SH-SY5Y (cell line): ENCODE measurements around the gene AIP.

Source experiments
- GATA2 ChIP-seq: IDR thresholded peaks from 2 replicates; pipeline ENCODE4 v1.6.1; 2011; ENCODE audit warnings: mild to moderate bottlenecking, low read depth, low read length
- GATA3 ChIP-seq: IDR thresholded peaks from 2 replicates; pipeline ENCODE4 v1.6.1; 2011; ENCODE audit warnings: low read depth, mild to moderate bottlenecking, low read length, moderate library complexity

Gene AIP

DNA sequence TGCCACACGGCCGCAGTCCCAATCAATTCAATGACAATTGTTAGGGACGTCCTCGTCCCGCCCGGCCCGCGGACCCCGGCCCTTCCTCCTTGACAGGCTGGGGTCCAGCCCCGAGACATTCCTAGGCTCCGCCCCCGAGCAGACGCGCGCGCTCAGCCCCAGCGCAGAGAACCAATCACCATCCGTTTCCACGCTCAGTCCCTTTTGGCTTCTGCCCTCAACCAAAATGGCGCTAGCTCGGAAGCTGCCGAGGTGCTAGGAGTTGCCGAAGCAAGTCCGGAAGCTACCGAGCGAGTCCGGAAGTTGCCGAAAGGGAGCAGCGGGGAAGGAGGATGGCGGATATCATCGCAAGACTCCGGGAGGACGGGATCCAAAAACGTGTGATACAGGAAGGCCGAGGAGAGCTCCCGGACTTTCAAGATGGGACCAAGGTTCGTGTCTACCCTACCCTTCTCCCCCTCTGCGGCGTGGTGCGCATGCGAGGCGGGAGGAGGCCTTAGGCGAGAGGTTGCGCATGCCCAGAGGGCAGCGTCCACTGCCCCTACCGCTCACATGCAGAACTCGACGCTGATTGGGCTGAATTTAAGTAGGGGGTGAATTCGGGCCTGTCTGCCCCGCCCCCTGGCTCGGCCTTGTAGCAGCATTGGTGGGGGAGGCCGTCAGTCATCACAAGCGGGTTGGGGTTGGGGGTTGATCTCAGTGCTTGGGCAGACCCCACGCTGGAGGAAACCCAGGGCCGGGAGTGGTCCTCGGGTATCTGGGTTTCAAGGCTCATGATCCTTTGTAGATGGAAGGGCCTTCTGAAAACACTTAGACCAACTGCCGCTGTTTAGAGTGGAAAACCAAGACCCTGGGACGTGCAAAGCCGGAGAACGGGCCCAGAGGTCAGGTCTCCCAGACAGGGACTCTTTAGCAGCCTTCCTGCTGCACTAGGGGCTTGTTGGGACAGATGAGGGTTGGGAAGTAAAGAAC, at the start of gene AIP:
Gene AIP (plus strand): TSS at position 200 of the 972 bp plus-strand sequence. CDS start 133 bp downstream, at position 333.
- TF ChIP-seq GATA3 (no peak), GATA2 (no peak)

GRCh38 chr11:67433536-67434394, 49.1 kb upstream of the AIP start:
- TF ChIP-seq GATA2 (no peak), GATA3 (no peak)

GRCh38 chr11:67434395-67434881, 48.4 kb upstream of the AIP start:
- TF ChIP-seq GATA2, result no peak
- TF ChIP-seq GATA3, result no peak

DNA sequence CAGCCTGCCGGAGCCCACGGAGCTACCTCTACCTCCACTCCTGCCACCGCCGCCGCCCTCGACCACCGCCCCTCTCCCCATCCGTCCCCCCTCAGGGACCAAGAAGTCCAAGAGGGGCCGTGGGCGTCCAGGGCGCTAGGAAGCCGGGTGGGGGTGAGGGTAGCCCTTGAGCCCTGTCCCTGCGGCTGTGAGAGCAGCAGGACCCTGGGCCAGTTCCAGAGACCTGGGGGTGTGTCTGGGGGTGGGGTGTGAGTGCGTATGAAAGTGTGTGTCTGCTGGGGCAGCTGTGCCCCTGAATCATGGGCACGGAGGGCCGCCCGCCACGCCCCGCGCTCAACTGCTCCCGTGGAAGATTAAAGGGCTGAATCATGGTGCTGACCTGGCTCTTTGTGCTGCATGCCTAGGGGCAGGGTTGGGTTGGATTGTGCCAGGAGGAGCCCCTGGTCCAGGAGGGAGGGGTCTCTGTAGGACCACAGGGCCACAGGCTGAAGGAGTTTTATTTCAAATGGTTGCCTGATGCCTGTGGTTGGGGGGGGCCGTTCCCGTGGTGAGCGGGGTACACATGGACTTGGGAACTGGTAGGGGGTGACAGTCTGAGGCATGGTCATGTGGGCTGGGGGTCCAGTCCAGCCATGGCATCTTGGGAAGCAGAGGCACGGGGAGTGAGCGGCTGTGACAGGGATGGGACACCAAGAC, 47.6 kb upstream of the AIP start:
- no peak for TF ChIP-seq GATA3

- TF ChIP-seq GATA2, result no peak
- no peak for TF ChIP-seq GATA3
Observed at GRCh38 chr11:67435727-67436458, 46.9 kb upstream of the AIP start.

DNA sequence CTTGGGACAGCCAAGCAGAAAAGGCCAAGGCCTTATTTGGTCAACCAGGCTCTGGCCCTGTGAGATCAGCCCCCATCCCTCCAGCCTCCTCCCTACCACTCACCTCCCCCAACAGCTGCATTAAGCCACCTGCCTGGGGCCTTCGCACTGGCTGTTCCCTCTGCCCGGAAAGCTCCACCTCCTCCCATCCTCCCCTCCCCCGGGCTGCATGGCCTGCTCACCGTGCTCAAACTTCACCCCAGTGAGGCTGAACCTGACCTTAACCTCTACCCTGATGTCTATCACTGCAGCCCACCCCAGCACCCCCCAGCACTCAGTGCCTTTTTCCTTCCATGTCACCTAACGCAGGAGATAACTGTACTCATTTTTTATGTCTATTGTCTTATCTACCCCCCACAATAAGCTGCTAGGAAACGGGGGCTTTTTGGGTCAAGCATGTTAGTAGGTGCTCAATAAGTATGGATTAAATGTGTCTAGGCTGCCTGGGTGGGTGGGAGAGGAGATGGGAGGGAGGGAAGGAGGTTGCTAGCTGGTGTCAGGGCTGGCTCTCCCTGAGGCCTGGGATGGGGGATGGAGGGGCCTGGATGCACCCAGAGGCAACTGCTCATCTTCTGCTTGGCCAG, 46.3 kb upstream of the AIP start:
- TF ChIP-seq GATA2, result no peak
- no peak for TF ChIP-seq GATA3

DNA sequence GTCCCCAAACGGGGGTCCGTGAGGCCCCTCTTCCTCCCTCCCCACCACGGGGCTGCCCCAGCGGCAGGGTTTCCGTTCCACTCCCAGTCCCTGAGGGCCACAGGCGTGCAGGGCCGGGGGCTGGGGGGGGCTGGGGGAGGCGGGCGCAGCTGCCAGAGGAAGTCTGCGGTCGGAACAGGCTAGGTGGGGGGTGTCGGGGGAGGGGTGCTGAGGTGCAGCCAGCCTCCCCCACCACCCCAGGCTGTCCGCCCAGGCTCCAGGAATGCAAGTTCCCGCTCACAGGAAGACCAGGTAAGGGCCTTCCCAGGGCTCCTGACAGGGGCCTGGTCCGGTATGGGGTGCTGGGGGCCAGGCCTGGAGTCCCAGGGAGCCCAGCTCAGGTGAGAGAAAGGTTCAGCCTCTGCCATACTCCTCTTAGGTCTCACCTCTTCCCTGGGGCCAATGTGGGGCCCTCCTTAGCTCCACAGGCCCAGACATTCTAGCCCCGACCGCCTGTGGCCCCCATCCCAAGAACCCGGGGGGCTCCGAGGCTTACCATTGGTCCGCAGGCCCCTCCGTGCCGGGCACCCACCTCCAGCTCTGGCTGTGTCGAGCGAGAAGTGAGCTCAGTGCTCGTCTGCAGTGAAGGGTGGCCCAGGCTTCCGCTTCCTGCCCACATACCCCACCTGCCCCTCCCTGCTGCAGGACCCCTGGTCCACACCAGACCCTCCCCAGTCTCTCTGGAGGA, 45.6 kb upstream of the AIP start, which contains the start of gene PTPRCAP:
Gene PTPRCAP (minus strand): TSS at position 601 of the 727 bp plus-strand sequence. CDS start 63 bp downstream, at position 538.
- TF ChIP-seq GATA3 (no peak), GATA2 (no peak)

- TF ChIP-seq GATA2 (no peak), GATA3 (no peak)
Observed at GRCh38 chr11:67437809-67438157, 45.0 kb upstream of the AIP start.

- no peak for TF ChIP-seq GATA2
- no peak for TF ChIP-seq GATA3
Observed at GRCh38 chr11:67438158-67438902, 44.5 kb upstream of the AIP start.

DNA sequence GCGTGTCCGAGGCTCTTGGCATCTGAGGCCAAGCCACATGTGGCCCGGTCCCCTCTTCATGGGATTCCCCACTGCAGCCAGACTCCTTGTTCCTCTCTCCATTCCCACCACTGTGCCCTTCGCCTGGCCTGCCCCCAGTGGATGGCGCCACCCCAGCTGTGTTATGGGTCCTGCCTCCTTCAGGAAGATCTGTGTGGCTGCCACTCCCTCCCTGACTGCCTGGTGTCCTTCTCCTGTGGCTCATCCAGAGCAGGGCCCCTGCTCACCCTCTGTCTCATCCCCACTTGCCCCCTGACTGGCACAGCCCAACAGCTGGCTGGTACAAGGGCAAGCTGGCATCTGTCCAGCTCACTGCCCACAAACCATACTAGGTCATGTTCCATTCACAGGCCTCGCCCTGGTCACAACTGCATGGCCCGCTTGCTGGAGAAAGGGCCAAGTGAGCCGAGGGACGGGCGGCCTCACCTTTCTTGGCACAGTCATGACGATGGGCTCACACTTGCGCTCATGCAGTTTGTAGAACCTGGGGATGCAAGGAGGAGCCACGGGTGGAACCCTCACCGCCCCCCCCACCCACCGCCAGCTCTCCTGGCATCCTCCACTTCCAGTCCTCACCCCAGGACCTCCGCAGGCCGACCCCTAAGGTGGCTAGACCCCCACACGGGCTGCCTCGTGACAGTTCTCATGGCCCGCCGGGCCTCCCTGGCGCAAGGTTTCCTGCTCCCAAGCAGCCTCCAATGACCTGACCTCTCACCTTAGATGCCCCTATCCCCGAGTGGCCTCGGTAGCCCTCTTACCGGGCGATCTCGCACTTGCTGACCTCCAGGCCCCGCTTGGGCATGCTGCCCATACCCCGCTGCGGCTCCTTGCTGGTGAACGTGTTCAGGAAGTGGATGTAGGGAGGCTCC, 43.3 kb upstream of the AIP start:
- TF ChIP-seq GATA3, result no peak
- no peak for TF ChIP-seq GATA2
